Suppressor macrophage (primary cell): ENCODE measurements around the gene MUC15.
"Not testable (repeated sequence)": the region's sequence is repeated elsewhere in the genome, so short reads cannot be mapped to it uniquely, and the experiment has no call there.

Source experiments
- DNase-seq, 4 experiments: peaks; one replicate each; pipeline ENCODE4 v3.0.0-alpha.2; 2020 to 2022
- total RNA-seq, 17 experiments: gene quantifications; one replicate each; lab custom pipeline; 2026; ENCODE audit warnings: mixed read lengths in 6 of 17, inconsistent platforms in 3 of 17; lab: John Stamatoyannopoulos, UW

Gene MUC15, protein sequence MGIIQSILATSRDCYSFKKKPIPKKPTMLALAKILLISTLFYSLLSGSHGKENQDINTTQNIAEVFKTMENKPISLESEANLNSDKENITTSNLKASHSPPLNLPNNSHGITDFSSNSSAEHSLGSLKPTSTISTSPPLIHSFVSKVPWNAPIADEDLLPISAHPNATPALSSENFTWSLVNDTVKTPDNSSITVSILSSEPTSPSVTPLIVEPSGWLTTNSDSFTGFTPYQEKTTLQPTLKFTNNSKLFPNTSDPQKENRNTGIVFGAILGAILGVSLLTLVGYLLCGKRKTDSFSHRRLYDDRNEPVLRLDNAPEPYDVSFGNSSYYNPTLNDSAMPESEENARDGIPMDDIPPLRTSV
- 0 to 1.7 (median 0) reads per million in 17 experiments for total RNA-seq

DNA sequence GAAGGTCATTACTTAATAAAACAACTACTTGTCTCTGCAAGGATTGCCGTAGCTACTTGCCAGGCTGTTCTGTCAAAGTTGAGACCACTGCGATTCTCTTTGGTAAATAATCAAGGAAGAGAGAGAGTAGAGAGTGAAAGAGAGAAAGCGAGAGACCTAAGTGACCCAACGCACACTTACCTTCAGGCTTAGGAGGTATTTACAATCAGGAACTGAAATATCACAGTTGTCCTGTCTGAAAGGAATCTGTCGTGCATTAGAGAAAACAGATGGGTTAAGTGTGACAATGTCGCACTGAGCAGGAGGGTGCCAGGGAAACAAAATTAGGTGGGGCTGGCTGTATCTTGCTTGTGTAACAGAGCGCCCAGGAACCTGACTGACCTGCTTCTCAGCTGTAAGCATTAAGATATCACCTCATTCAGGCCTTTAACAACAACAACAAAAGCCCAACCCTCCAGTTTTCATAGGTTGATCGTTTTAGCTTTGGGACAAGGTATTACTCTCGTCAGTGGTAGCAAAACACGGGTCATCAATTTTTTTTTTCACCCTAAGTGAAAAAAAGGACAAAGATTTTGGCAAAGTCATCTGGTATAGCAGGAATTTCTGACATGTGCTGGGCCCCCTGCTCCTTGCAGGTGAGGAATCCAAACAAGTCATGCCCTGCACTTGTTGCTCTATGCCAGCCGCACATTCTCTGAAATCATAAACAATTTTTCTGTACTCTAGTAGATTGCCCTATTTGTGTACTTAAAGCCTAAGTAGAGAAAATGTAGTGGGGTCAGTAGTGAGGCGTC is at the start of gene MUC15:
MUC15 (minus strand) TSS at position 403 of the 794 bp plus-strand sequence. CDS start 5,169 bp downstream, outside the sequence.
- no peak for DNase-seq

DNA sequence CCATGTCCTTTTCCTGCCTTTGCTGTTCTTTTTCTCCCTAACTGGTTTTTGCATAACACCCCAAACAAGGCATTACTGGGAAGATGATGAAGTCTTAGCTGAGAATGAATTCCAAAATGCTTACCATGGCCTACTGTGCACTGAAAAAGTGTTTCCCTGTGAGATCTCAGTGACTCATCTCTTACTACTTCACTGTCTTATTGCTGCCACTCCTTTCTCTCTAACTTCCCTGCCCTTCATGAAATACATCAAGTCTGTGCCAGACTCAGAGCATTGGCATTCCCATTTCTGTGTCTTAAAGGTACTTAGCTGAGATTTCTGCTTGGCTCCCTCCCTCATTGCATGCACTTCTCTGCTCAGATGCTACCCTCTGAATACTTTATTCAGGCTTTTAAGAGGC is 49.1 kb upstream of the MUC15 start:
- no peak for DNase-seq

DNA sequence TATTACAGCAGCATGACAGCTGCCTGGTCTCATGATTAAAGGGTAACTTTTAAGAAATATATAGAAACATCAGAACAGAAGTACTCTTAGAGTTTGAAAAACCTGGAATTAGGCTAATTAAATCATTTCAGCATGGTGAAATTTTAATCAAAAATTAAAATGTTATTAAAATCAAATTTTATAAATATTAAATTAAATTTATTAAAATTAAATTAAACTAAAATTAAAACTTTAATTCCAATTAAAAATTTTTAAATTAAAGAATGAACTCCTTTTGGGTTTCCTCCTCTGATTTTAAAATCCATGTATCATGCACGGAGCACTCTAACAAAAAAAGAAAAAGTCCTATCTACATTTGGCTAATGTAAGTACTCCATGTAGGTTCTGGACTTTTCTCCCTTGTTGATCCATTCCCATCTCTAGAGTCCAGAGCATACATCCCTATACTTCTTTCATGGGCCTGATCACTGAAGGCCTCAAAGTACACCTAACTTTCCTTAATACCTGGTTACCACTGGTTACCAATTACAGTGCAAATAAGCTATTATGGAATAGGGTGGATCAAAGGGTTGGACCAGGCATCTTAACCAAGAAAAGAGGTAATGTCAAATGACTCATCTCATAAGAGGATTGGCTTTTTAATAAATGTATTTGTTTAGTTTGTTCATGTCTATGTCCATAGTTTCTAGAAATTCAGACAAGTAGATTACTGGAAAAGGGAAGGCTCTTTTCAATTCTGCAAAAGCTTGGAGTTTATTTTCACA is 48.4 kb upstream of the MUC15 start:
- DNase-seq = no peak

DNA sequence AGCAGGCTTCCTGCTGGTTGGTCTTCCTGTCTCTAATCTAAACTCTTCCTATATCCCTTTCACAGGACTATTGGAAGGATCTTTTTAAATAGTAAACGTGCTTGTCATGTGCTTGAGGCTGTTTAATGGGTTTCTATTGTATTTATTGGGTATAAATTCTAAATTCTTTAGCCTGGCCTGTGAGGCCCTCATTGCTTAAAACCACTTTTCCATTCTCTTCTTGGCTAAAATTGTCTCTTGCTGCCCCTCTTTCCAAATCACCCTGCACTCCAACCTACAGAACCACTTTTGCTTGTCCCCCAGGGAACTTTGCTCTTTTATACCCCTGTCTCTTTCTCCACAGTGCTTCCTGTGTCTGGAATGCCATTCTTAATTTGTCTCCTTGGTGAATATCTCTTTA is 46.4 kb upstream of the MUC15 start:
- DNase-seq = no peak

DNA sequence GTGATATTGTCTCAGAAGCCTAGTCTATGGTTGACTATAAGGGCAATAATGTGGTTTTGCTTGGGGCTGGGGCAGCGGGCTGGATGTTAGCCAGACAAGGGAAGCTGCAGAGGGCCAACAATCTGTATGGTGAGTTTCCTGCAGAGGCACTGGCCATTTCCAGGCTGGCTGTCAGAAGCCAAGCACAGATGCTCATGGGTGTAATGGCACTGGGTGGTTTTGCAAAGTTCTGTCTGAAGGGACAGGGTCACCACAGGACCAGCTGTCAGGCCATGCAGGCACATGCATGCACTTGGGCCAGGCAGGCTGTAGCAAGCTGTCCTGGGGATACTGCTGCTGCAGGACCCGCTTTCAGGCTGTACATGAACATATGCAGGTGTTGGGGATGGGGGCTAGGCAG is 41.7 kb upstream of the MUC15 start:
- DNase-seq = no peak

DNA sequence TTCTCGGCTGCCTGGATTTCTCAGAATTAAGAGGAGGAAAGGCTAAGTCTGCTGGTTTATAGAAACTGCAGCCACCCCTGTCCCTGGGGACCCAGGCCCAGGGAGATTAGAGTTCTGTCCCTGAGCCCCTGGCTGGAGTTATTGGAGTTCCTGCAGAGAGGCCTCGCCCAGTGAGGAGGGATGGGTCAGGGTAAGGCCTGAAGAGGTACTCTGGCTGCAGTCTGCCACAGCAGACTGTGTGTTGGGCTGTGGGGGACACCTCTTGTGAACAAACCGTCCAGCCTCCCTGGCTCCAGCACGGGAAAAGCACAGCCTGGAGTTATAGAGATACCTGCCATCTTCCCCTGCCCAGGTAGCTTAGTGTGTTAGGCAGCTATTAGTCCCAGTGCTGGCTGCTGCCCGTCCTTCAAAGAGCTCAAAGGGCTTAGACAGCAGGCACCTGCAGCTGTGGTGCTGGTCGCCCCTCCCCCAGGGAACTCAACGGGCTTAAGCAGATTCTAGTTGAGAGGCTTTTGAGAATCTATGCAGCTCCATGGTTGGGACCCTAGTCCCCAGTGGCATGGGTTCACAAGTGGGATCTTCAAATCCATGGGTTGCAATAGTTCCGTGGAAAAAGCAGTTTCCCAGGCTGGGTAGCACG is 36.6 kb upstream of the MUC15 start:
- DNase-seq = no peak

DNA sequence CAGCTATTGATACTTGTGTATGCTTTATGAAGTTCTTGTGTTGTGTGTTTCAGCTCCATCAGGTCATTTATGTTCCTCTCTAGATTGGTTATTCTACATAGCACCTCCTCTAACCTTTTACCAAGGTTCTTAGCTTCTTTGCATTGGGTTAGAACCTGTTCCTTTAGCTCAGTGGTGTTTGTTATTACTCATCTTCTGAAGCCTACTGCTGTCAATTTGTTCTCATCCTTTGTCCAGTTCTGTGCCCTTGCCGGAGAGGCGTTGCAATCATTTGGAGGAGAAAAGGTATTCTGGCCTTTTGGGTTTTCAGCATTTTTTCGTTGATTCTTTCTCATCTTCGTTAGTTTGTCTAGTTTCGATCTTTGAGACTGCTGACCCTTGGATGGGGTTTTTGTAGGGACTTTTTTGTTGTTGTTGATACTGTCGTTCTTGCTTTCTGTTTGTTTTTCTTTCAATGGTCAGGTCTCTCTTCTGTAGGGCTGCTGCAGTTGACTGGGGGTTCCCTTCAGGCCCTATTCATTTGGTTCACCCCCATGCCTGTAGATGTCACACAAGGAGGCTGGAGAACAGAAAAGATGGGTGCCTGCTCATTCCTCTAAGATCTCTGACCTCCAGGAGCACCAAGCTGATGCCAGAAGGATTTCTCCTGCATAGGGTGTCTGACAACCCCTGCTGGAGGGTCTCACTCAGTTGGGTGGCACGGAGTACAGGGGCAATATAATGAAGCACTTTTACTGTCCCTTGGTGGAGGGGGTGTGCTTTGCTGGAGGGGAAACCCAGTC is 35.9 kb upstream of the MUC15 start:
- no peak for DNase-seq

DNA sequence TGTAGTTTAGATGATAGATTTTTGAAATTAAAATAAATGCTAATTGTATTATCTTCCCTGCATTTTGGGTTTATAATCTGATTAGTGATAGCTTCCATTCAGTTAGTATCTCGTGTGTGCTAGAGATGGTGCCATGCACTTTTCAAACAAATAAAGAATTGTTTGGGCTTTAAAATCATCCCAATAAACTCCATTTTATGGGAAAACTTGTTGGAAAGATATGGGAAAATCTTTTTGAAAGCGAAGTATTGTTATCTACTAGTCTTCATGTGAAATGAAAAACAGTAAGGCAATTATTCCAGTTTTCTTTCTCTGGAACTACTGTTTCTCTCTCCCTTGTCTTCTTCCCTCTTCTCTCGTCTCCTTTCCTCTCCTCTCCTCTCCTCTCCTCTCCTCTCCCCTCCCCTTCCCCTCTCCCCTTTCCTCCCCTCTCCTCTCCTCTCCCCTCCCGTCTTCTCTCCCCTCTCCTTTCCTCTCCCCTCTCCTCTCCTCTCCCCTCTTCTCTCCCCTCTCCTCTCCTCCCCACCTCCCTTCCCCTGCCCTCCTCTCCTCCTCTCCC is 27.9 kb upstream of the MUC15 start:
- no peak for DNase-seq

DNA sequence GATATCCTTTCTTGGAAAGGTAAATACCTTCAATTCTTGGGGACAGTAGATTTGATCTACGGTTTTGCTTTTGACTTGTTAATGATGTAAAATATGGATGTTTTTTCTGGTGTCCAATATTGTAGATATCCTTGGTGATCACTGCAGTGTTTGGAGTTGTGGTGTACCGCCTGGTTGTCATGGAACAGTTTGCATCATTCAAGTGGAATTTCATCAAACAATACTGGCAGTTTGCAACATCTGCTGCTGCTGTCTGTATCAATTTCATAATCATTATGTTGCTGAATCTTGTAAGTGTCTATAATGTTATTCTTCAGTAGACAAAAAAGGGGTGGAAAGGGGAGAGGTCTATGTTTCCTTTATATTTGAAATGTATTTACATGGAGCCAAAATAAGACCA is 27.4 kb upstream of the MUC15 start:
- no peak for DNase-seq

DNA sequence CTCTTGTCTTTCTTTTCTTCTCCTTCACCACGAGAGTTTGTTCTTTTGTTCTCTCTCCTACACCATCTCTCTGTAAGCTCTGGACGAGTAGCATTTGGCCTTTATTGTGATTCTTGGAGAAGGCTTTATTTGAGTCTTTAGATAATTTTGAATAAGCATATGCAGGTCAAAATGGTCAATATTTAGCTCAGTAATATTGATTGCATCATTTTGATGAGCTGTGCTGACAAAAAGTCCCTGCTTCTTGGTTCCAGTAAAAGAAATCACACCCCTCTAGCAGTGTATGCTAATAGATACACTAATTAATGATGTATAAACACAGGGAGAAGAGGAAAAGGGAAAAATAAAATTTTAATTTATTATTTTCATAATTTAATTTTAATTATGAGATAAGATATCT is 25.8 kb upstream of the MUC15 start:
- no peak for DNase-seq

DNA sequence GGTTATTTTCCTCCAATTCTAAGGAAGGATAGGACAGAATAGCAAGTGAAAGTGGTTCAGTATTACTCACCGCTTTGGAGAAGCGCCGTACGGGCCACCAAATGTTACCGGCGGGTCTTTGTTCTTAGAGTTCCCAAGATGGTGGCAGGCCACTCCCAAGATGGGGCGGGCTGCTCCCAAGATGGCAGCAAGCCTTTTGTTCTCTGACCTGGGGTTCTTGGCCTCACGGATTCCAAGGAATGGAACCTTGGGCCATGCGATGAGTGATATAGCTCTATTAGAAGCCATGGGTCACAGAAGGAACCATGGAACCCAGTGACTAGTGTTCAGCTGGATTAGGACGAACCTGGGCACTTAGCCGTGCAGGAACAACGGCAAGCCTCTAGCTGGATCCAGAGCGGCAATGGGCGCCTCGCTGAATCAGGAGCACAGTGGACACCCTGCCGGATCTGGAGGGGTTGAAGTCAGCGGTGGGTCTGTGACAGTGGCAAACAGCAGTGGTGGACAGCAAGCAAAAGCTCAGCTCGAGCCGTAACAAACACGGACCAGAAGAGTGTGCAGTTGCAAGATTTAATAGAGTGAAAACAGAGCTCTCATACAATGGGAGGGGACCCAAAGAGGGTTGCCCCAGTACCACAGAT is 25.1 kb upstream of the MUC15 start:
- not testable (repeated sequence) for DNase-seq

DNA sequence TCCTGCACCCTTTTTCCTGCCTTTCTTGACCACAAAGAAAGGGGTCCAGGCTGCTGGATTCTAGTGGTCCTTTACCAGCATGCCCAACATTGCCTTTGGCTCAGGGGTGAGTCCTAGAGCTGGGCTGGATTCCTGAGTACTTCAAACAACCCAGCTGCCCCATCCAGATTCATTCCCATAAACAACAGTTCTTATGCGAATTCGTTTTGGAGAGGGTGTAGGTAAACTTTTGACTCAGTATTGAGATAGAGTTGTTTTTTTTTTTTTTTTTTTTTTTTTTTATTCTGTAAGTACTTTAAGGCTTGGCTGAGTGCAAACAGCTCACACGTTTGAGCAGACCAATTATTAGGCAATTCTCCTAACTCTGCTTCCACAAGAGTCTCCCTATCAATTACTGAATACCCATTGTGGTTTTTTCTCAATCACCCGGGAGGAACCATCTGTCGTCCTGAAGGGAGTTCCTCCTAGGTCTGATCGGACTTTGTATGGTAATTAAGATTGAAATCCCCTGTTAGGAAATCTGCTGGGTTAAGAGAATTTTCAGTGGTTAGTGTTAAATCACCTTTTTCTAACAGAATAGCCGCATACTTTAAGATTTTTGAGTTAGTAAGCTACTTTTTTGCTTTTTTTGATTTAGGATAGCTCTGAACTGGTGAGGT is 23.3 kb upstream of the MUC15 start:
- DNase-seq = not testable (repeated sequence)

DNA sequence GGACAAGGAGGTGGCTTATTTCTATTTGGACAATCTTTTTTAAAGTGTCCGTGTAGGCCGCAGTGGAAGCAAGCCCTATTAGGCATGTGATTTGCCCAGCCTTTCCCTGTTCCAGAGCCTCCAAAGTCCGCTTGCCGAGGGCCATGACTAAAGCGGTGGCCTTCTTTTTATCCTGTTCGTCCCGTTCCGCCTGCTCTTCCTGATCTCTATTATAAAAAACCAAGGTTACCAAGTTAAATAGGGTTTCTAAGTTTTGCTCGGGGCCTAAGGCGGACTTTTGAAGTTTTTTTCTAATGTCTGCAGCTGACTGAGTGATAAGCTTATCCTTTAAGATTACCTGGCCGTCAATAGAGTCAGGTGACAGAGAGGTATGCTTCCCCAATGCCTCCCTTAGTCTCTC is 21.6 kb upstream of the MUC15 start:
- no peak for DNase-seq

DNA sequence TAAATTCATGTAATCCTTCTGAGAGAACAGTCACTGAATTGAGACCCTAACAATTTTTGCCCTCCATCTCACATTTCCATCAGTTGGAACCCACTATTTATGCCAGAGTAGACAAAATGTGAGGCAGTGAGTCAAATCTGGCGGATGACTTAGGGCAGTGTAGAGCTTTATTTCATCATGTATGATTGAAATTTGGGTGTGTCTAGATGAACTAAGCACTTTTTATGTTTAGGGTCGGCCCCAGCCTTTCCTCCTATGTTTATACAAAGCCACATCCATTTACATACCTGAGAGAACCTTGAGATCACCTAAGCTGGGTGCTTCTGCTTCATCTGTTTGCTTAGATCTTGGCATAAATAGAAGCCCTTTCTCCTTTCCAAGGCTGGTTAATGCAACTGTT is 15.0 kb upstream of the MUC15 start:
- no peak for DNase-seq

DNA sequence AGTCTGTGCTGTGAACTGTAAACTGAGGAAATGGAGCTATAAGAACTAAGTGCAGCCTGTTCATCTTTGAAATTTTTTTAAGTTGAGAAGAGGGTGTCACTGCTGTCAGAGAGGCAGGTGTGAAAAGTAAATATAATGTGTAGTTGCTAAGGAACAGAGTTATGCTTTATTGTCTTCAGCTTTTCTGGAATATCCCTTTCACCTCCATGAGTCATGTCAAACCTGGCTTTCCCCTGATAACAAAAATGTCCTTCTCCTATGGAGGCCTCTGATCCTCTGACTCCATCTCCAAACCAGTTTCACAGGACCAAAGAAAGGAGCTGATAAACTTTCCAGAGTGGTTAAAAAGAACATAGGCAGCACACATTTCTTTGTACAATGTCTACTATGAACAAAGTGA is 12.8 kb upstream of the MUC15 start:
- DNase-seq = no peak

DNA sequence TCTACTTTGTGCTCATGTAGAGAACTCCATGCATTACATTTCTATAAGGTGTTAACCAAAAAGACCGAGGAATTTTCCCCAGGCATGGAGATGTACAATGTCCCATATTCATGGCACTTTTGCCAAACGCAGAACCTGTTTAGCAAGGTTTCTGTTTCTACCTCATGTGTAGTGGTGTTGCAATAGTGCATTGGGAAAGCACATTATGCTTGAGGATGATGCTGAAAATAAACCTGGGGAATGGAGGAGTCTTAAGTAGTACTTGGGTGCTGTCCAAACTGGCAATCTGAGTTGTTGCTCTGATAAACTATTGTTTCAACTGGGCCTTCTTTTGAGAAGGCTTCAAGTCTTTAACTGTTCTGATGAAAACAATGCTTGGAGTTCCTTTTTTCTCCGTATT is 11.5 kb upstream of the MUC15 start:
- no peak for DNase-seq

DNA sequence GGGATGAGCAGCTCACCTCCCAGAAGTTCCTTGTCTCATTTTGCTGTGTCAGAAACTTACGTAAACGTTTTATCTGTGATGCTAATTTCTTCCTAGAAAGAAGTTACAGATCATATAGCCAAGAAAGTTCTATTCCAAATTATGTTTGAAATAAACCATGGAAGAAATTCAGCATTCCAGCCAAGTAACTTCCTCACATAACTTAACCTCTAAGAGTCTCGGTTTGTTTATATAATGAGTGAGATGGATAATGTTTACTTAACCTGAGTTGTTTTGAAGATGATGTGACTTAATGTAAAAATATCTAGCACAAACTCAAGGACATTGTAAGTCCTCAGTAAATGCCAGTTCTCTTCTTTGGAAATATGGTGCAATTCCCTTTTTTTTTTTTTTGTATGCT is 8.9 kb upstream of the MUC15 start:
- DNase-seq = no peak

DNA sequence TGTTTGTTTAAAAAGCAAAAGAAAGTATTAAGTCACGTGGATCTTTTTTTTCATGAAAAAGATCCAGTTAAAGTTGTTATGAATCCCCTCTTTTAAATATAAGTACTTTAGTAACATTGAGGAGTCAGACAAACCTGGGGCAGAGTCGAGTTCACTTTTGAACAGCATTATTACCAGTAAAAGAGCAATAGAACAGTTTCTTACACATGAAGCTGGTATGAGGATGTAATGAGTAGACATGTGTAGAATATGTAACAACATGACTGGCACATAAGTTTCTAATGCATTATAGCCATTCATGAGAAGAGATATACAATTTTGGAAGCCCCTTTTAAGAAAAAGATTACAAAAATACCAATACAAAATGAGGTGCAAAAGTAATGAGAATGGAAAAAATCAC is 7.6 kb upstream of the MUC15 start:
- no peak for DNase-seq

DNA sequence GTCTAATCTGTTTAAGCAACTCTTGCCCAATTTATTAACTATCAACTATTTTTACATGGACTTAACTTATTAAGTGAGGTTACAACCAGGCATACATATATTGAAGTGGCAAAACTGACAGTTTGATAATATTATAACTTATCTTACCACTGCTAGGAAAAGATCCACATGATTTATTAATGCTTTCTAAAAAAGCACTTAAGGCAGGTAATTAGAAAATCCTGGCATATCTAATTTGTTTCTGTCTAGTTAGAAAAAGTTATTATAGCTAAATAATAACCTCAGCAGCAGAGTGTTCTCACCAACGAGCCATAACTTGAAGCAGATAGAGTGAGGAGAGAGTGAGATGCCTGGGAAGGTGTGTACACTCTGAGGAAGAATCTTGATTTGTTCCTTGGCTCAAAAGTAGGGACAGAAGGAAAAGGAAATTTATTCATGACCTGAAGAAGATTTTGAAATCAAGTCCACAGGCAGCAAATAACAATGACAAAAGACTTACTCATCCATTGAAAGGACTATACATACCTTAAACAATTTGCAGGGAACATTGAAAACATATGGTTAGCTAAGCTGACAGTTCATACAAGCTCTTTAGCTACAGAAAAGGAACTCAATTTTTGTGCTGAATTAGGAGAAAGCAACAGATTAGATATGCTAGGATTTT is 7.1 kb upstream of the MUC15 start:
- no peak for DNase-seq

DNA sequence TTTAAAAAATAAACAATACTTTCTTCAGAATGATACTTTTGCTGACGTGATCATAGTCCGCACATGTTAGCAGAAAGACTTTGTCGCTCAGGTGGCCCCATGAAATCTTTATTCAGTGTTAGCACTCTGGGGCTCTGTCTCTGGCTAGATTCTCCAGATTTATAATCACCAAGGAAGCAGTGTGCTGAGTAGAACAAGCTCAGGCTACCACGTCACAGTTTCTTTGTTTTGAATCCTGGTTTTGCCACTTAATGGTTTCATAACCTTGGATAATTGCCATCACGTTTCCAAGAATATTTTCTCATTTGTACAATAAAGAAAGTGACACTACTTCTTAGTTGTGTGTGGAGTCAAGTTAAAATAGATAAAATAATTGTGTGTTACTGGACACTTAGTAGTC is 3.9 kb upstream of the MUC15 start:
- DNase-seq = no peak
